GM23248 (cell line): ENCODE measurements around the gene ODF2. TPM values are rescaled to one million over a fixed set of nuclear protein-coding genes. Genes with fewer than 3 reads are reported as not detected.
A peak's percentile ranks its signal among the peaks of the same experiment; 100 is the strongest.

Experiments
- DNase-seq: peaks from one replicate; pipeline ENCODE4 v3.0.0-alpha.2; 2015
- H2AFZ ChIP-seq: fragments of 200-600 bp; sonication (generic); 2 replicates; pipeline ENCODE4 v1.6.1; 2016; ENCODE audit warnings: antibody characterized with exemption
- H3F3A ChIP-seq: fragments of 200-600 bp; sonication (generic); 2 replicates; pipeline ENCODE4 v1.6.1; 2016; ENCODE audit warnings: mild to moderate bottlenecking, antibody characterized with exemption, mixed run types; ENCODE audit not compliant: insufficient read depth
- H3K27ac ChIP-seq: fragments of 200-600 bp; sonication (generic); 2 replicates; pipeline ENCODE4 v1.5.1; 2016; ENCODE audit warnings: mild to moderate bottlenecking
- H3K27me3 ChIP-seq: fragments of 200-600 bp; sonication (generic); replicated peaks from 2 replicates; pipeline ENCODE4 v1.6.1; 2016; ENCODE audit warnings: mild to moderate bottlenecking; ENCODE audit not compliant: insufficient read depth
- H3K36me3 ChIP-seq: fragments of 200-600 bp; sonication (generic); 2 replicates; pipeline ENCODE4 v1.6.1; 2016; ENCODE audit warnings: low read depth, mild to moderate bottlenecking
- H3K4me1 ChIP-seq: fragments of 200-600 bp; sonication (generic); 2 replicates; pipeline ENCODE4 v1.6.1; 2016; ENCODE audit warnings: mild to moderate bottlenecking; ENCODE audit not compliant: insufficient read depth
- H3K4me2 ChIP-seq: fragments of 200-600 bp; sonication (generic); one replicate; pipeline ENCODE4 v1.6.1; 2016; ENCODE audit warnings: mild to moderate bottlenecking; ENCODE audit not compliant: unreplicated experiment
- H3K4me3 ChIP-seq: fragments of 200-600 bp; sonication (generic); 2 replicates; pipeline ENCODE4 v1.5.1; 2016; ENCODE audit warnings: mild to moderate bottlenecking
- H3K79me2 ChIP-seq: fragments of 200-600 bp; sonication (generic); 2 replicates; pipeline ENCODE4 v1.6.1; 2016; ENCODE audit warnings: mild to moderate bottlenecking; ENCODE audit not compliant: insufficient read depth
- H3K9ac ChIP-seq: fragments of 200-600 bp; sonication (generic); 2 replicates; pipeline ENCODE4 v1.6.1; 2016; ENCODE audit warnings: mild to moderate bottlenecking
- H3K9me2 ChIP-seq: fragments of 200-600 bp; sonication (generic); 2 replicates; pipeline ENCODE4 v1.6.1; 2016; ENCODE audit warnings: mixed run types, mild to moderate bottlenecking, moderate library complexity; ENCODE audit not compliant: insufficient read depth
- H3K9me3 ChIP-seq: fragments of 200-600 bp; sonication (generic); one replicate; pipeline ENCODE4 v1.6.1; 2017; ENCODE audit warnings: low read depth
- H4K20me1 ChIP-seq: fragments of 200-600 bp; sonication (generic); 2 replicates; pipeline ENCODE4 v1.6.0; 2016; ENCODE audit not compliant: insufficient read depth
- EZH2 ChIP-seq: fragments of 200-600 bp; sonication (generic); IDR thresholded peaks from 2 replicates; pipeline ENCODE4 v1.6.1; 2018; ENCODE audit warnings: antibody characterized with exemption, mild to moderate bottlenecking; ENCODE audit not compliant: insufficient read depth, poor library complexity, severe bottlenecking
- EZH2phosphoT487 ChIP-seq: fragments of 200-600 bp; sonication (generic); IDR thresholded peaks from 2 replicates; pipeline ENCODE4 v1.6.1; 2018; ENCODE audit warnings: antibody characterized with exemption, moderate library complexity, mild to moderate bottlenecking, low read depth; ENCODE audit not compliant: insufficient read depth
- WGBS, 2 experiments: methylation state at CpG; one replicate each; pipeline ENCODE4 v1.1.6; 2015 to 2017; ENCODE audit warnings: low lambda C conversion rate in 2 of 2, low coverage in 1 of 2; ENCODE audit errors: missing lambda C conversion rate in 2 of 2; 5-methylcytosine and 5-hydroxymethylcytosine counted together
- in situ Hi-C: fragments of 300-500 bp; cut with MboI; formaldehyde crosslinking; loops from 2 replicates; pipeline ENCODE4 v1.15.0; 2020
- polyA plus RNA-seq: library from polyadenylated mRNA; unstranded; fragments of >200 nt; fragmentation: Nextera tagmentation; extraction: Ambion mirVana; gene quantifications from 2 replicates; pipeline ENCODE4 v1.2.1, GENCODE V29; 2016
- total RNA-seq: library from RNA; depleted of rRNA; stranded (reverse); fragments of >200 nt; shearing (Covaris generic); gene quantifications from 2 replicates; pipeline ENCODE4 v1.2.3, GENCODE V29; 2014

Gene ODF2
- total and polyA plus RNA-seq, 2 experiments from 2014 or later, result 29.5 to 34.8 TPM

DNA sequence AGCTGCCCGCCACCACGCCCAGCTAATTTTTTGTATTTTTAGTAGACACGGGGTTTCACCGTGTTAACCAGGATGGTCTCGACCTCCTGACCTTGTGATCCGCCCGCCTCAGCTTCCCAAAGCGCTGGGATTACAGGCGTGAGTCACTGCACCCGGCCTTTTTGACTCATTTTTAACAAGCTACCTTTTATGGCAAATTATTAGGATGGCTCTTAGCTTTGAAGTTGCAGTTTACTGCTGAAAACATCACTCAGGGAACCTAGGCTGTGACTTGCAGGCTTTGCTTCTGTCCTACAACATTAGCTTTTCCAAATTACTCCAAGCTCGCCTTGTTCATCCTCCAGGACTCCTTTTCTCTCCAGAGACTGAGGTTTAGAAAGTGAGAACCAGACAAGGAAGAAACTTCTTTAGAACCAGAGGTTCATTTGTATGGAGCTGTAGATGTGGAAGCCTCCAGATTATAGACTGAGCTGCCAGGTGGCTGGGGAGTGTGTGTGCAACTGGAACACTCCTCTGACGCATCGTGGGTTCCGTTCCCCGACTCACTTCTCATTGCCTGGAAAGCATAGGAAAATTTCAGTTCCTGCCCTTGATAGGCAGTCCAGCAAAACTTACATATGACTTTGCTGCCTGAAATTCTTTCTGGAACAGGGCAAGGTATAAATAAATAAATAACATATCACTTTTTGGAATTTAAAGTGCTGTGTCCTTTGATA is 72.8 kb downstream of the ODF2 start:
- no peaks in the 10 kb centered on the region for H3K9me2 ChIP-seq
- H3K9ac ChIP-seq, result no peak overlapping the region
- 84 to 85% methylated on average over 15 of the region's 15 CpGs for WGBS, 2 experiments
- no peak overlapping the region for H3K4me3 ChIP-seq
- H3K27ac ChIP-seq, result no peak overlapping the region
- no peaks in the 10 kb centered on the region for H3K79me2 ChIP-seq
- 0 out of 2 replicates have a peak, but pooled peaks cover 3% of the 10 kb centered on the region for H3F3A ChIP-seq
- no peak for TF ChIP-seq EZH2
- TF ChIP-seq EZH2phosphoT487, result no peak
- in situ Hi-C loops, result no loop called here
- peak; percentile 20 for DNase-seq
- no peak overlapping the region for H3K4me2 ChIP-seq
- H3K36me3 ChIP-seq, result peaks cover 32% of the 10 kb centered on the region; the same call in 1 of the 2 replicates
- no peaks in the 10 kb centered on the region for H4K20me1 ChIP-seq
- H3K9me3 ChIP-seq, result no peaks in the 10 kb centered on the region
- peaks cover 1% of the 10 kb centered on the region for H3K4me1 ChIP-seq
- H3K27me3 ChIP-seq, result no peaks in the 10 kb centered on the region
- no peak overlapping the region for H2AFZ ChIP-seq

GRCh38 chr9:128529191-128529590 is 73.4 kb downstream of the ODF2 start:
- Histone ChIP-seq H3K4me2 (no peak overlapping the region), H3K27ac (no peak overlapping the region)
- 79% methylated on average over 4 of the region's 4 CpGs for WGBS, 2 experiments

GRCh38 chr9:128532581-128532980 is 76.8 kb downstream of the ODF2 start:
- no peaks in the 10 kb centered on the region for H3K4me1 ChIP-seq
- H3K27ac ChIP-seq, result no peak overlapping the region
- no peak for TF ChIP-seq EZH2
- no peak for TF ChIP-seq EZH2phosphoT487
- no peaks in the 10 kb centered on the region for H3K9me2 ChIP-seq
- no peak for DNase-seq
- H3K4me2 ChIP-seq, result no peak overlapping the region
- in situ Hi-C loops, result no loop called here
- 96% methylated on average over 4 of the region's 4 CpGs for WGBS, 2 experiments
- H3K9ac ChIP-seq, result no peak overlapping the region
- H3K4me3 ChIP-seq, result no peak overlapping the region
- H3F3A ChIP-seq, result no peaks in the 10 kb centered on the region
- no peak overlapping the region for H2AFZ ChIP-seq
- H3K36me3 ChIP-seq, result peaks cover 27% of the 10 kb centered on the region; the same call in 1 of the 2 replicates
- no peaks in the 10 kb centered on the region for H3K27me3 ChIP-seq
- no peaks in the 10 kb centered on the region for H3K9me3 ChIP-seq
- no peaks in the 10 kb centered on the region for H4K20me1 ChIP-seq
- H3K79me2 ChIP-seq, result no peaks in the 10 kb centered on the region

More at GRCh38 chr9:128529191-128529590, 73.4 kb downstream of the ODF2 start:
- 0 out of 2 replicates have a peak, but pooled peaks cover 3% of the 10 kb centered on the region for H3F3A ChIP-seq
- no peaks in the 10 kb centered on the region for H3K79me2 ChIP-seq
- in situ Hi-C loops, result no loop called here
- no peak for DNase-seq
- H3K9ac ChIP-seq, result no peak overlapping the region
- H2AFZ ChIP-seq, result no peak overlapping the region
- no peaks in the 10 kb centered on the region for H3K9me3 ChIP-seq
- no peaks in the 10 kb centered on the region for H3K4me1 ChIP-seq
- peaks cover 37% of the 10 kb centered on the region; the same call in 1 of the 2 replicates for H3K36me3 ChIP-seq
- H4K20me1 ChIP-seq, result no peaks in the 10 kb centered on the region
- TF ChIP-seq EZH2phosphoT487 (no peak), EZH2 (no peak)
- no peaks in the 10 kb centered on the region for H3K27me3 ChIP-seq
- H3K9me2 ChIP-seq, result no peaks in the 10 kb centered on the region
- H3K4me3 ChIP-seq, result no peak overlapping the region

GRCh38 chr9:128540634-128541360 is 85.0 kb downstream of the ODF2 start:
- no peaks in the 10 kb centered on the region for H3F3A ChIP-seq
- no peak for DNase-seq
- no peak for TF ChIP-seq EZH2phosphoT487
- in situ Hi-C loops, result no loop called here
- H3K4me3 ChIP-seq, result no peak overlapping the region
- H3K4me1 ChIP-seq, result no peaks in the 10 kb centered on the region
- no peak overlapping the region for H3K27ac ChIP-seq
- no peak overlapping the region for H3K9ac ChIP-seq
- peaks cover 49% of the 10 kb centered on the region for H3K36me3 ChIP-seq
- H3K79me2 ChIP-seq, result no peaks in the 10 kb centered on the region
- no peak overlapping the region for H2AFZ ChIP-seq
- no peak overlapping the region for H3K4me2 ChIP-seq
- H3K9me2 ChIP-seq, result no peaks in the 10 kb centered on the region
- no peaks in the 10 kb centered on the region for H3K27me3 ChIP-seq
- no peaks in the 10 kb centered on the region for H4K20me1 ChIP-seq
- WGBS, 2 experiments, result 68% methylated on average over 3 of the region's 3 CpGs
- no peaks in the 10 kb centered on the region for H3K9me3 ChIP-seq
